Loucy (cell line): ENCODE data around the gene DDX31.

Experiments
- CTCF ChIP-seq: fragments of 200-600 bp; sonication (generic); conservative IDR thresholded peaks from 2 replicates; pipeline ENCODE4 v1.5.1; 2014; ENCODE audit warnings: mild to moderate bottlenecking, antibody characterized with exemption, low read length
- EZH2phosphoT487 ChIP-seq: fragments of 200-600 bp; IDR thresholded peaks from 2 replicates; pipeline ENCODE4 v1.6.1; 2018; ENCODE audit warnings: antibody characterized with exemption, mild to moderate bottlenecking, moderate library complexity, borderline replicate concordance

- TF ChIP-seq CTCF (no peak), EZH2phosphoT487 (no peak)
Observed at GRCh38 chr9:132575811-132576210, 94.0 kb downstream of the DDX31 start.
